ENCODE results near the gene LDLRAP1.
"Not testable (repeated sequence)": the region's sequence is repeated elsewhere in the genome, so short reads cannot be mapped to it uniquely, and the experiment has no call there.

Gene LDLRAP1

GRCh38 chr1:25577134-25577920 lies 33.9 kb downstream of the LDLRAP1 start:
- no peak overlapping the region for H3K4me3 Mint-ChIP-seq
- no peak overlapping the region for H3K27ac Mint-ChIP-seq

GRCh38 chr1:25579292-25580252 lies 36.2 kb downstream of the LDLRAP1 start:
- Mint-ChIP-seq H3K4me3 (no peak overlapping the region), H3K4me1 (ENCODE audit: low read depth) (no peaks in the 10 kb centered on the region), H3K9me3 (no peaks in the 10 kb centered on the region), H3K27ac (no peak overlapping the region), H3K27me3 (ENCODE audit: low read depth) (peaks cover 5% of the 10 kb centered on the region), H3K36me3 (ENCODE audit: low read depth) (no peaks in the 10 kb centered on the region)
- no peak for DNase-seq (ENCODE audit: low spot score)

More at GRCh38 chr1:25577134-25577920, 33.9 kb downstream of the LDLRAP1 start:
- no peak for DNase-seq (ENCODE audit: low spot score)
- H3K36me3 Mint-ChIP-seq (ENCODE audit: low read depth), result no peaks in the 10 kb centered on the region
- H3K9me3 Mint-ChIP-seq, result no peaks in the 10 kb centered on the region
- peaks cover 8% of the 10 kb centered on the region for H3K27me3 Mint-ChIP-seq (ENCODE audit: low read depth)
- H3K4me1 Mint-ChIP-seq (ENCODE audit: low read depth), result peaks cover 4% of the 10 kb centered on the region

GRCh38 chr1:25580927-25581326 lies 37.5 kb downstream of the LDLRAP1 start:
- H3K36me3 Mint-ChIP-seq (ENCODE audit: low read depth), result no peaks in the 10 kb centered on the region
- no peaks in the 10 kb centered on the region for H3K4me1 Mint-ChIP-seq (ENCODE audit: low read depth)
- no peak overlapping the region for H3K27ac Mint-ChIP-seq
- H3K9me3 Mint-ChIP-seq, result no peaks in the 10 kb centered on the region
- H3K27me3 Mint-ChIP-seq (ENCODE audit: low read depth), result peaks cover 5% of the 10 kb centered on the region
- H3K4me3 Mint-ChIP-seq, result no peak overlapping the region
- no peak for DNase-seq (ENCODE audit: low spot score)

- no peaks in the 10 kb centered on the region for H3K36me3 Mint-ChIP-seq (ENCODE audit: low read depth)
- H3K27ac Mint-ChIP-seq, result no peak overlapping the region
- no peak overlapping the region for H3K4me3 Mint-ChIP-seq
- peaks cover 5% of the 10 kb centered on the region for H3K27me3 Mint-ChIP-seq (ENCODE audit: low read depth)
- DNase-seq (ENCODE audit: low spot score), result no peak
- no peaks in the 10 kb centered on the region for H3K9me3 Mint-ChIP-seq
- H3K4me1 Mint-ChIP-seq (ENCODE audit: low read depth), result no peaks in the 10 kb centered on the region
Observed at GRCh38 chr1:25581764-25582163, 38.4 kb downstream of the LDLRAP1 start.

GRCh38 chr1:25583519-25584370 lies 40.3 kb downstream of the LDLRAP1 start:
- no peak overlapping the region for H3K4me3 Mint-ChIP-seq
- no peaks in the 10 kb centered on the region for H3K9me3 Mint-ChIP-seq
- H3K27me3 Mint-ChIP-seq (ENCODE audit: low read depth), result peaks cover 5% of the 10 kb centered on the region
- DNase-seq (ENCODE audit: low spot score), result no peak
- H3K36me3 Mint-ChIP-seq (ENCODE audit: low read depth), result no peaks in the 10 kb centered on the region
- H3K27ac Mint-ChIP-seq, result no peak overlapping the region
- H3K4me1 Mint-ChIP-seq (ENCODE audit: low read depth), result no peaks in the 10 kb centered on the region

GRCh38 chr1:25586181-25586588 lies 42.8 kb downstream of the LDLRAP1 start:
- no peak for DNase-seq (ENCODE audit: low spot score)
- Mint-ChIP-seq H3K27ac (no peak overlapping the region), H3K27me3 (ENCODE audit: low read depth) (peaks cover 3% of the 10 kb centered on the region), H3K4me1 (ENCODE audit: low read depth) (no peaks in the 10 kb centered on the region), H3K4me3 (no peak overlapping the region), H3K9me3 (no peaks in the 10 kb centered on the region), H3K36me3 (ENCODE audit: low read depth) (no peaks in the 10 kb centered on the region)

- H3K27me3 Mint-ChIP-seq (ENCODE audit: low read depth), result peaks cover 3% of the 10 kb centered on the region
- no peak for DNase-seq (ENCODE audit: low spot score)
- no peaks in the 10 kb centered on the region for H3K4me1 Mint-ChIP-seq (ENCODE audit: low read depth)
- H3K4me3 Mint-ChIP-seq, result no peak overlapping the region
- no peaks in the 10 kb centered on the region for H3K9me3 Mint-ChIP-seq
- H3K27ac Mint-ChIP-seq, result no peak overlapping the region
- H3K36me3 Mint-ChIP-seq (ENCODE audit: low read depth), result no peaks in the 10 kb centered on the region
Observed at GRCh38 chr1:25587290-25587689, 43.9 kb downstream of the LDLRAP1 start.

- not testable (repeated sequence) for H3K27me3 Mint-ChIP-seq (ENCODE audit: low read depth); H3K4me3 Mint-ChIP-seq; H3K9me3 Mint-ChIP-seq; H3K4me1 Mint-ChIP-seq (ENCODE audit: low read depth); DNase-seq (ENCODE audit: low spot score); H3K27ac Mint-ChIP-seq; H3K36me3 Mint-ChIP-seq (ENCODE audit: low read depth)
Observed at GRCh38 chr1:25588224-25588623, 44.8 kb downstream of the LDLRAP1 start.

- H3K27me3 Mint-ChIP-seq (ENCODE audit: low read depth); H3K4me1 Mint-ChIP-seq (ENCODE audit: low read depth); H3K36me3 Mint-ChIP-seq (ENCODE audit: low read depth); DNase-seq (ENCODE audit: low spot score); H3K9me3 Mint-ChIP-seq; H3K27ac Mint-ChIP-seq; H3K4me3 Mint-ChIP-seq: not testable (repeated sequence)
Observed at GRCh38 chr1:25588786-25589185, 45.4 kb downstream of the LDLRAP1 start.

GRCh38 chr1:25590096-25590824 lies 46.9 kb downstream of the LDLRAP1 start:
- H3K36me3 Mint-ChIP-seq (ENCODE audit: low read depth), result no peaks in the 10 kb centered on the region
- no peaks in the 10 kb centered on the region for H3K9me3 Mint-ChIP-seq
- H3K27me3 Mint-ChIP-seq (ENCODE audit: low read depth), result peaks cover 14% of the 10 kb centered on the region
- no peaks in the 10 kb centered on the region for H3K4me1 Mint-ChIP-seq (ENCODE audit: low read depth)
- no peak overlapping the region for H3K27ac Mint-ChIP-seq
- no peak overlapping the region for H3K4me3 Mint-ChIP-seq
- no peak for DNase-seq (ENCODE audit: low spot score)

GRCh38 chr1:25593861-25594260 lies 50.5 kb downstream of the LDLRAP1 start:
- DNase-seq (ENCODE audit: low spot score), result no peak
- Mint-ChIP-seq H3K27me3 (ENCODE audit: low read depth) (peaks cover 25% of the 10 kb centered on the region), H3K27ac (no peak overlapping the region), H3K9me3 (peaks cover 2% of the 10 kb centered on the region), H3K4me1 (ENCODE audit: low read depth) (no peaks in the 10 kb centered on the region), H3K36me3 (ENCODE audit: low read depth) (no peaks in the 10 kb centered on the region), H3K4me3 (no peak overlapping the region)

GRCh38 chr1:25594971-25595370 lies 51.6 kb downstream of the LDLRAP1 start:
- peaks cover 36% of the 10 kb centered on the region for H3K27me3 Mint-ChIP-seq (ENCODE audit: low read depth)
- no peak overlapping the region for H3K27ac Mint-ChIP-seq
- no peak for DNase-seq (ENCODE audit: low spot score)
- no peak overlapping the region for H3K4me3 Mint-ChIP-seq
- H3K36me3 Mint-ChIP-seq (ENCODE audit: low read depth), result no peaks in the 10 kb centered on the region
- H3K9me3 Mint-ChIP-seq, result peaks cover 5% of the 10 kb centered on the region
- no peaks in the 10 kb centered on the region for H3K4me1 Mint-ChIP-seq (ENCODE audit: low read depth)

- H3K9me3 Mint-ChIP-seq; H3K4me1 Mint-ChIP-seq (ENCODE audit: low read depth); H3K4me3 Mint-ChIP-seq; H3K36me3 Mint-ChIP-seq (ENCODE audit: low read depth); H3K27ac Mint-ChIP-seq; DNase-seq (ENCODE audit: low spot score): not testable (repeated sequence)
- H3K27me3 Mint-ChIP-seq (ENCODE audit: low read depth), result peaks cover 37% of the 10 kb centered on the region
Observed at GRCh38 chr1:25596641-25597040, 53.2 kb downstream of the LDLRAP1 start.
